AG09319 (cell line): Measurements from ENCODE around the gene SYNPR.

Source experiments
- DNase-seq: peaks from one replicate; pipeline ENCODE4 v3.0.0-alpha.2; 2010; ENCODE audit warnings: low read depth; ENCODE audit errors: extremely low read depth
- CTCF ChIP-seq: IDR thresholded peaks from 2 replicates; pipeline ENCODE4 v1.5.1; 2011; ENCODE audit warnings: low read depth, mild to moderate bottlenecking, inconsistent platforms, low read length, moderate library complexity

SYNPR gene

GRCh38 chr3:63279005-63279841 lies 1.1 kb downstream of the SYNPR start:
- DNase-seq: no peak
- no peak for TF ChIP-seq CTCF

- TF ChIP-seq CTCF: no peak
- no peak for DNase-seq
These were observed 9.5 kb downstream of the SYNPR start for GRCh38 chr3:63287610-63288009.

- TF ChIP-seq CTCF: no peak
- no peak for DNase-seq
These were observed 12.6 kb downstream of the SYNPR start for GRCh38 chr3:63290686-63291085.

- no peak for TF ChIP-seq CTCF
- no peak for DNase-seq
These were observed 16.2 kb downstream of the SYNPR start for GRCh38 chr3:63294332-63294731.

GRCh38 chr3:63295356-63295755 lies 17.2 kb downstream of the SYNPR start:
- DNase-seq: no peak
- TF ChIP-seq CTCF: no peak

- TF ChIP-seq CTCF: no peak
- no peak for DNase-seq
These were observed 17.7 kb downstream of the SYNPR start for GRCh38 chr3:63295806-63296205.

GRCh38 chr3:63296249-63296648 lies 18.1 kb downstream of the SYNPR start:
- no peak for TF ChIP-seq CTCF
- DNase-seq: no peak
